GM18868 (cell line): Measurements from ENCODE around the gene GANAB.
A peak's percentile ranks its signal among the peaks of the same experiment; 100 is the strongest.
"Not testable (repeated sequence)": the region's sequence is repeated elsewhere in the genome, so short reads cannot be mapped to it uniquely, and the experiment has no call there.

ENCODE experiments used
- ATAC-seq: cut with Tn5 transposase; IDR thresholded peaks from one replicate; pipeline ENCODE4 v1.9.1; 2021; ENCODE audit warnings: mild to moderate bottlenecking, moderate library complexity; ENCODE audit not compliant: unreplicated experiment

Gene GANAB

DNA sequence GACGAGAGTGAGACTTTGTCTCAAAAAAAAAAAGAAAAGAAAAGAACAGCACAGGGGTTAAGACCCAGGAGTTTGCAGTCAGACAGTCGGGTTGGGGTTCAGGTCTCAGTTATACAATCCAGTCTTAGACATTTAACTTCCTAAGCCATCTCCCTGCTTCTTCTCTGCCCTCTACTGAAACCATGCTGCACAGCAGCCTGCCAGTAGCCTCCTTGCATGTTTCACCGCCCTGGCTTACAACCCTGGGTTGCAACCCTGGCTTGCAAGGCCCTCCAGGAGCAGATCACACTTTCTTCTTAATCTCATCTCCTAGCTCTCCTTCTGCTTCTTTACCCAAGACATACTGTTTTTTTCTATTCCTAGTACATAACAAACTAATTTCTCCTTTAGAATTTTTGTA lies 18.7 kb downstream of the GANAB start:
- ATAC-seq = no peak

DNA sequence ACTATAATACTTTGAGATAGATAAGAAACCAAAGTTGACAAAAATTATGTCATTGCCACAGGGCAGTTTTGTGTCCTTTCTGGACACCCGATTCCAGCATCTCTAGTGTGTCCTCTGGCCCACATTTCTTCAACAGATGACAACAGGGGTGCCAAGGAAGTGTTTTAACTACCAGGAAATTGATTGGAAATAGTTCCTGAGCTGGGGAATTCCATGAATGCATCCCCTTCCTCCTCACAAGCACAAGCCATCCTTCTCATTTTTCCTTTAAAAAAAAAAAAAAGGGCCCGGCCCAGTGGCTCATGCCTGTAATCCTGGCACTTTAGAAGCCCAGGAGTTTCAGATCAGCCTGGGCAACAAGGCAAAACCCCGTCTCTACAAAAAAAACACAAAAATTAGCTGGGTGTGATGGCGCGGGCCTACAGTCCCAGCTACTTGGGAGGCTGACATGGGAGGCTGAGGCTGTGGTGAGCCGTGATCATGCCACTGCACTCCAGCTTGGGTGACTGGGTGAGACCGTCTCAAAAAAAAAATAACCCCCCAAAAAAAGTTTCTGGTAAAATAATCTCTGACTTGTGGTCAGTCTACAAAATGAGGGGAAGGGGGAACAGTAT lies 23.8 kb downstream of the GANAB start:
- ATAC-seq = no peak

DNA sequence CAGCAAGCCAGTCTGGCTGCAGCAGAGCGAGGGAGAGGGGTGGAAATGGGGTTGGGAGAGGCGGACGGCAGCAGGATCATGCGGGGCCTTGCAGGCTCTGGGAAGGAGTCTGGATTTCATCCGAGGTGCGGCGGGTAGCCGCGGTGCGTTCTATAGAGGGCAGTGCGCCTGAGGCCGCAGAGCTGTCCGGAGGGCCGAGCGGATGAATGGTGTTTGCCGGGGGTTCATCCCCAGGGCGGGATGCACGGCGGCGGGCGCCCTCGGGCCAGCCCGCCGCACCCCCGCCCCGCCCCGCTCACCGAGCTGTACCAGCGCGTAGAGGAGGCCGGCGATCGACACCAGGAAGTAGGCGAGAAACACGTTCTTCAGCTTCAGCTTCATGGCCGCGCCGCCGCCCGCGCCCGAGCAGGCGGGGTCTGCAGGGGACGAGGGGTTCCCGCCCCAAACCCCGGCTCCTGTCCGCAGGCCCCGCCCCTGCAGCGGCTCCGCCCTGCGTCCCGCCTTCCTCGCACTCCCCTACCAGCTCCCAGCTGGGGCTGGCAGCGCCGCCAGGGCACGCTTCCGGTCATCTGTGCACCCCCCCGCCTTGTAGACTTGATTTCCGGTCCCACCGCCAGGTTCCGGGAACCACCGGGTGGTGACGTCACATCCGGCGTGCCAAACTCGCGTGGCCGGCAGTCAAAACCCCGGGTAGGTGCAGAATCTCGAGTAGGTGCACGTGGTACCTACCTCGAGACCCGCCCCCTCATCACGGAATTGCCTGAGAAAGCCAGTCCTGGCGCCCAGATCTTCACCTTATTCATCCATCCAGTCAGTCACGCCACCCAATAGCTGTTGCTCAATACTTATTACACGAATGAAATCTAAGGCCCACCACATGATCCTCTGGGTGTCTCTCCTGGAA lies 24.6 kb downstream of the GANAB start, which contains the start of gene B3GAT3:
Gene B3GAT3 (minus strand): TSS at position 420 of the 904 bp plus-strand sequence. CDS start 39 bp downstream, at position 381.
- peak; percentile 96 for ATAC-seq

DNA sequence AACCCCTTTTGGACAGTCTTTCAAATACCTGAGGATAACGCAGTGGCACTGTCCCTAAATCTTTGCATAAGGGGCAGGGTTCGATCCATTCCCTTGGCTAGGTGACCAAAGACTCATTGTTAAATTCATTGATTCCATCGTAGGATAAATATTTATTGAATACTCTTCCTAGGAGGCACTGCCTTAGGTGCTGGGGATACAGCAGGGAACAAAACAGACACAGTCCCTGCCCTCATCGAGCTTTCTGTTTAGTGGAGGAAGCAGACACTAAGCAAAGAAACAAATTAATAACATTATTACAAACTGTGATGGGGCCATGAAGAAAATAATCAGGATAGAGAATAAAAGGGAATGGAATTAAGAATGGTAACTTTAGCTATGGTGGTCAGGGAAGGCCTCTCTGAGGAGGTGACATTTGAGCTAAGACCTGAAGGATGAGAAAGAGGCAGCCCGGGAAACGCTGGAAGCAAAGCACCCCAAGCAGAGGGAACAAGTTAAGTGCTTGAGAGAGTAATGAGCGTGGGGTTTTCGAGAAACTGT lies 25.3 kb downstream of the GANAB start:
- ATAC-seq = no peak

DNA sequence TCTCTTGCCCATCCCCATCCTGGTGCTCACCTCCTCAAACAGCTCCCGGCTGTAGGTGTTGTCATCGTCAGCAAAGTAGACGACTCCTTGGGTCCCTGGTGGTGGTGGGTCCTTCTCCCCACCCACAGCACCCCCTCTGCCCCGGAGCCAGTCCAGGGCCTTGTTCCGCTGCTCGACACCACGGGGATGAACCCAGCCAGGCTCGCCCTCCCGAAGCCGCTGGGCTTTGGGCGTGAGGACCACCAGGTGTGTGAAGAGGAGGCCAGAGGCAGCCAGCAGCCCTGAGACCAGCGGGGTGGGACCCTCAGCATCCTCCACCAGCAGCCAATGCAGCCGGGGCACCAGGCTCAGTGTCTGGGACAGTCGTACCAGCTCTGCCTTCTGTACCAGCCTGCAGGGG lies 29.5 kb downstream of the GANAB start:
- ATAC-seq = not testable (repeated sequence)

DNA sequence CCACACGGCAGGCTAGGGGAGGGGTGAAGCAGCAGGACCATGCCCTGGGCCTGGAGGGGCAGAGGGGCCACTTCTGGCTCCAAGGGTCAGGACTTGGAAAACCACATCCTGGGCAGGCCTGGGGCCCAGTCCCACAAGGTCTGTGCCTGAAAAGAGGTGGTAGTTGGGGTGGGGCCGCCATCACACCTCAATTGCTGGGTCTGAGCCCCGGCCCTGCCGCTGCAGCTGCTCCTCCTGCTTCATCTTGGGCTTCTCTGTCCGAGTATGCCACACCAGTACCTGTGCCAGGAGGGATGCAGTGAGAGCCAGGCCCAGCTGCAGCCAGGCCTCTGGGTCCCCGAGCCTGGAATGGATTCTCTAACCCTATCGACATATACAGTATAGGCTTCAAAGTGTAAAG lies 30.9 kb downstream of the GANAB start:
- ATAC-seq = no peak

DNA sequence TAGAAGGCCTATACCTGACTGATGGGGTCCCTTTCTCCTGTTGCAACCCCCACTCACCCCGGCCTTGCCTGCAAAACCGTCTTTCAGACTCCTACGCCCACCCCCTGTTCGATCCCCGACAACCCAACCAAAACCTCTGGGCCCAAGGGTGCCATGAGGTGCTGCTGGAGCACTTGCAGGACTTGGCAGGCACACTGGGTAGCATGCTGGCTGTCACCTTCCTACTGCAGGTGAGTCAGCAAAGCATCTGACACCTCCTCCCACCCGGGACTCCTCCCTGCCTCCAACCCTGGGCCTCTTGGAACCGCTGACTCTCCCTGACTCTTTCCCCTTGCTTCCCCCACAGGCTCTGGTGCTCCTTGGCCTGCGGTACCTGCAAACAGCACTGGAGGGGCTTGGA lies 32.1 kb downstream of the GANAB start:
- ATAC-seq = no peak

DNA sequence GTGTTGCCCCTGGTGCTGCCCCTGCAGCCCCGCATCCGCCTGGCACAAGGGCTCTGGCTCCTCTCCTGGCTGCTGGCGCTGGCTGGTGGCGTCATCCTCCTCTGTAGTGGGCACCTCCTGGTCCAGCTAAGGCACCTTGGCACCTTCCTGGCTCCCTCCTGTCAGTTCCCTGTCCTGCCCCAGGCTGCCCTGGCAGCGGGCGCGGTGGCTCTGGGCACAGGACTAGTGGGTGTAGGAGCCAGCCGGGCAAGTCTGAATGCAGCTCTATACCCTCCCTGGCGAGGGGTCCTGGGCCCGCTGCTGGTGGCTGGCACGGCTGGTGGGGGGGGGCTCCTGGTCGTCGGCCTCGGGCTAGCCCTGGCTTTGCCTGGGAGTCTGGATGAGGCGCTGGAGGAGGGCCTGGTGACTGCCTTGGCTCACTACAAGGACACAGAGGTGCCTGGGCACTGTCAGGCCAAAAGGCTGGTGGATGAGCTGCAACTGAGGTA lies 33.1 kb downstream of the GANAB start:
- no peak for ATAC-seq

DNA sequence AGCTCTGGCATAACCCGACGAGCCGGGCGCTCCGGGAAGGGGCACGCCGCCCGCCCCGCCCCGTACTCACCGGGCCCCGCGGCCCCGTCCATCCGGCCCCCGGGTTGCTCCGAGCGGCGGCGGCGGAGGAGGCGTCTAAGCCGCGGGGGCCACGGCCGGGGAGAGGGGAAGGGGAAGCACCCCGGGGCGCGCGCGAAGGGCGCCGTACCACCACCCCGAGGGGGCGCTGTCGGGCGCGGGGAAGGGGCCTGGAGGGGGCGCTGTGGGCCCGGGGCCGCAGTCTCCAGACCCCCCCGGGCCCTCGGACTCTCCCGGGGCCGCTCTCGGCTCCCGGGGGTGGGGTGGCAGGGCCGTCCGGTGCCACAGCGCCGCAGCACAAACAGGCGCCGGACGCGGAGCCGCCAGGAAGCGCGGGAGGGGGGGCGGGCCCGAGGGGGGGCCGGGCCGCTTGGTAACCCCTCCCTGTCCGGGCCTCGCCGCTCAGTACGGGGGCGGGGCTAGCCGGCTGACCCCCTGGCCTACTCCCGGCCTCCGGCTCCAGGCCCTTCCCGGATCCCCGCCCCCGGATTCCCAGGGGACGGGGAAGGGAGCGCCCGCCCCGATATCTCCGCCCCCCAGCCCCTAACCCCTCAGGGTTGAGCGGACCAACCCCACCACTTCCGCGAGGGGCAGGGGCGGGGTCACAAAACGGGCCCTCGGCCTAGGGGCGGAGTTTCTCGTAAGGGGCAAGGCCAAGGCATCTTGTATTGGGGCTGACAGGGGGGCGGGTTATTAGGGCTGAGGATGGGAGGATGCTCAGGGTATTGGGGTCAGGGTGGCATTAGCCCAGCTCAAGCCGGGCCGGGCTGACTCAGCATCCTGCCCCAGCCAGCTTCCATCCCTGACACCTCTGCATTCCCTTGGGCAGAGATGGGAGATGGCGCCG lies 33.8 kb downstream of the GANAB start, which contains the start of the genes EML3 and ROM1:
Gene EML3 (minus strand): TSS at position 410 of the 925 bp plus-strand sequence. CDS start 318 bp downstream, at position 92.
Gene ROM1 (plus strand): TSS at position 892 of the 925 bp plus-strand sequence. CDS start 25 bp downstream, at position 917.
- ATAC-seq = peak; percentile 76

DNA sequence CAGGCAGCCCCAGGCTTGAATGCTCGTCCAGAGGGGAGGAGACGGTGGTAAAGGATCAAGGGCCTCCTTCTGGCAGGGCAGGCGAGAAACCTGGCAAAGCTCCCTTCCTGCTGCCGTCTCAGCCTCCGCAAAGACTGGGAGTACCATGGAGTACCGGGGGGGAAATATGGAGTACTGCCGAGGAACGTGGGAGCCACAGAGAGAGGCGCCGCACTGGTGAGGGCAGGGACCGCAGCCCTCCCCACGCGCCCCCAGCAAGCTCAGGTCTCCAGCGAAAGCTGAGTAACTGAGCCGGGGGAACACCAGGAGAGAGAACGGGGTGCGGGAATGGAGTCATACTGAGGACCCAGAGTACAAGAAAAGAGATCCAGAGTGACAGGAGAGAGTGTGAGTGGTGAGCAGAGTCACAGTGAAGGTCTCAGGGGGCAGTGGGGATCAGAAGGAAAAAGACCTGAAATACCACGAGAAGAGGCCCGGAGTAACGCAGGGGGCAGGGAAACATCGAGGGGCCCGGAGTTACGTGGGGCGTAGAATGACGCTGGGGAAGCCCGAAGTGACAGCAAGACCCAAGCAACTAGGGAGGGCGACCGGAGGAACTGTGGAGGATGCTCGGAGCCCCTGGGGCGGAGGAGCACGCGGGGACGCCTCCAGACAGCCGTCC lies 34.6 kb downstream of the GANAB start:
- peak; percentile 29 for ATAC-seq

DNA sequence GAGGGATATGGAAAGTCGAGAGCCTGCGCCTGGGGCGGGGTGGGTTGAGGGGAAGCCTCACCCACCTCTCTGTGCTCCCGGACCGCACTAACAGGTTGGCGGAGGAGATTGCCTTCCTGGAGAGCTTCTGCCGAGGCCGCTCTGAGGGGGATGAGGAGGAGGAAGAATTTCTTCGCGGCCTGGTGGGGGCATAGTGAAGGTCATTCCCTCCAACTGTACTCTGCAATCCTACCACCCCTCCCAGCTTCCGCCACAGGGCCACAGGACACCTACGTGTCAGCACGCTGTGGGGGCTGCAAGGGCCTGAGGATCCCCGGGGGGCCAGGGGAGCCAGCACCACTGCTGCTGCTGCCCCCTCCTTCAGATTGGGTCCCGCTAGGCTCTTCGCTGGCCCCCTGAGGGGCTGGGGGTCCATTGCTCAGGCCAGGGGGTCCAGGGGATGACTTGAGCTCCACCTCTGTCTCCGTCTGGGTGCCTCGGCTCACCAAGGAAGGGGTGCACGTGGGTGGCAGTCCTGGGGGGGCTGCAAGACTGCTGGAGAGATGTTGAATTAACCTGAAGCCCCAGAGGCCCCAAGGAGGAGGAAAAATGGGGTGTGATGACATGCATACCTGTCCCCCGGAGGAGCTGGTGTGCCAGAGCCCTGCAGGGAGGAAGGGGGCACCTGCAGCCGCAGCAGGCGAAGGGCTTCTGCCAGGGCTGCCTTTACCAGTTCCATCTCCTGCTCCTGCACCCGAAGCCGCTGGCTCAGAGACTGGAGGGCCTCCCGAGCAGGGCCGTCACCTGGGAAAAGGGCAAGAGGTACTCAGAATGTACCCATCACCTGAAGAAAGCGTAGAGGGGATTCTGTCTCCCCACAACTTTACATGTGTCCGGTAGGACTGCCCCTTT lies 35.4 kb downstream of the GANAB start:
- no peak for ATAC-seq

DNA sequence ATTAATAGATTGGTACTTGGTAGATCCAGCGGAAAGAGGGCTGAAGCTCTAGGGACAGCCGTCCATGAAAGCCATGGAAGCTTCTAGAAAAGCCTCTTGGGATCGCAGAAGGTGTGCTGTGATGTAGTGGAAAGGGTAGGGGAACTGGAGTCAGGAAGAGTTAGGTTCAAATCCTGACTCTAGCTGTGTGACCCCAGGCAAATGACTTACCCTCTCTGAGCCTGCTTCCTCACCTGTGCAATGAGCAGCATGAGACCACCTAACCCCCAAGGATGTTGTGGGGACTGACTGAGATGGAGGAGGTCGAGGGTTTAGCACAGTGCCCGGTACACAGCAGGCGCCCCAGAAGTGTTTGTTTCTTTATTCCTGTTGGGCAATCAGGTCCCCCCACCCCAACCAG lies 36.0 kb downstream of the GANAB start:
- no peak for ATAC-seq

DNA sequence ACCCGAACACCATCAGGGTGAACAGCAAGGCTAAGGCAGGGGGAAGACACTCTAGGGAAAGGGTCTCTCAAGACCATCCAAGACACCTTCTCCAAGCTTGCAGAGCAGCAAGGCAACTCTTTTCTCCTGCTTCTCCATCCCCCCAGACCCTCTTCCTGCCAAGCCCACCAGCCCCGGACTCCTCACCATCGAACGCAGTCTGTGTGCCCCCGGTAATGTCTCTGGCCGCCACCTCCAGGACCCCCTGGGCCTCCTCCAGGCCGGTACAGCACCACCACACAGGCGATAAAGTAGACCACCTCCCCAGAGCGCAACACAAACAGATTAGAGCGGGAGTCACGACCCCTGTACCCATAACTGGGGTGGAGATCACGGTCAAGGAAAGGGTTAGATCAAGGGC lies 37.6 kb downstream of the GANAB start:
- ATAC-seq = no peak

DNA sequence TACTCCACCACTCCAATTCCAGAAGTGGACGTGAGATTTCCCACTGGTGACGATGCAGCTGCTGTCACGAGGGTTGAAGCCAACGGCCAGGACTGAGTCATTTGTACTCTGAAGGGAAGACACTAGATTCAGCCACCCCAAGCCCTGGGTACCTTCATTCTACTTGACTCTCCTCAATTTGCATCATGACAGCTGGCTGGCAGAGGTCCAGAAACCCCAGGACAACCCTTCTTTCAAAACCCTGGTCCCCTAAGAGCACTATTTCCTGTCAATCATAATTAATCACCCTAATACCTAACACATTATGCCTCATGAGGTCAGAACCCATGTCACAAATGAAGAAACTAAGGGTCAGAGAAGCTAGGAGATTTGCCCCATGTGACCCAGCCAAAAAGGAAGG lies 38.7 kb downstream of the GANAB start:
- ATAC-seq = no peak

DNA sequence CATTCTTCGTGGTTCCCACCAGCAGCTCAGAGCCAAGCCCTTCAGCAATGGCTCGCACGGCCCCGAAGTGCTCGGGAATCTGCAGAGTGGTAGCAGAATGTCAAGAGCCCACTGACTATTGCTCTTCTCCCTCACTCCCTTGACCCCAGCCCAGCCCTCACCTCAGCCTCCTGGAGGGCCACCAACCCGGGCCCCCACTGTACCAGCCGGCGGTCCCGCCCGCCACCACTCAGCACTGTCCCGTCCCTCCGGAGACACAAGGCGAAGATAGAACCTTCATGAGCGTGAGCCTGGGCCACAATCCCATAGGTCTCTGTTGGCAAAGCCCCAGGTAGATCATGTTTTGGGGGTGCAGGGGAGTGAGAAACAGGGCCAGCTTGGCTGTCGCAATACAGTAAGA lies 40.5 kb downstream of the GANAB start:
- ATAC-seq = no peak

DNA sequence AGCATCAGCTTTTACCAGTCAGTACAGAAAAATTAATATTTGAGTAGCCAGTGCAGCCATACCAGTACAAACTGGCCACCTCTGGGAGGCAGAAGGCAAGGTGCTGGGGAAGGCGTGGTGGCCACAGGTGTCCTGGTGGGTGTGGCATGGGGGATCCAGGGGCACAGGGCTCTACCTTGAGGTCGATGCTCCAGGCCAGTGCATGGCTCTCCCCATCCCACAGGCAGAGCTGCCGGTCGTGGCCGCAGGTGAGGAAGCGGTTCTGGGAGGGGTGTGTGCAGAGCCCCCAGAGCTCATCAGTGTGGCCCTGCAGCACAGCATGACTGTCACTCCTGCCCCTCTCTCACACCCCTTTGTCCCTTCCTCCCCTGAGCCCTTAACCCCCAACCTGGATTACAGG lies 40.9 kb downstream of the GANAB start:
- no peak for ATAC-seq

DNA sequence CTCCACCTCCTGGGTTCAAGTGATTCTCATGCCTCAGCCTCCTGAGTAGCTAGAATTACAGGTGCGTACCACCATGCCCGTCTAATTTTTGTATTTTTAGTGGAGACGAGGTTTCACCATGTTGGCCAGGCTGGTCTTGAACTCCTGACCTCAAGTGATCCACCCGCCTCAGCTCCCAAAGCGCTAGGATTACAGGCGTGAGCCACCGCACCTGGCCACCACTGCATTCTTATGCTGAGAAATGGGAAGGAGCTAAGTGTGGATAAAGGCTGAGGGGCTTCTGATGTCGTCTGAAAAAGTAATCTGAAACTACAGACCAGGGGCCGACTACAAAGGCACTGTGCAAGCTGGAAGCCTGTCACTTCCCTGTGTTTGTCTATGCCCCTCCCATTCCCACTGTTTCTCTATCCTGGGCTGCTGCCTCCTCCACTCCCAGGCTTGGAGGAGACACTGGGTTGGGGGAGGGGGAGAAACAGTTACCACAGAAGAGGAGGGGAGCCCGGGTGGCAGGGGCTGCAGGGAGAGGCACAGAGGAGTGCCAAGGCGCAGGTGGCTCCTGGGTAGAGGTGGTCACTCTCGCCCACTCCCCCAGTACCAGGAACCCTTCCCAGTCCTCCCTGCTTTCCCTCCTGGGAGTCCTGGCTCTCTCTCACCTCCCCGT lies 41.8 kb downstream of the GANAB start:
- no peak for ATAC-seq

DNA sequence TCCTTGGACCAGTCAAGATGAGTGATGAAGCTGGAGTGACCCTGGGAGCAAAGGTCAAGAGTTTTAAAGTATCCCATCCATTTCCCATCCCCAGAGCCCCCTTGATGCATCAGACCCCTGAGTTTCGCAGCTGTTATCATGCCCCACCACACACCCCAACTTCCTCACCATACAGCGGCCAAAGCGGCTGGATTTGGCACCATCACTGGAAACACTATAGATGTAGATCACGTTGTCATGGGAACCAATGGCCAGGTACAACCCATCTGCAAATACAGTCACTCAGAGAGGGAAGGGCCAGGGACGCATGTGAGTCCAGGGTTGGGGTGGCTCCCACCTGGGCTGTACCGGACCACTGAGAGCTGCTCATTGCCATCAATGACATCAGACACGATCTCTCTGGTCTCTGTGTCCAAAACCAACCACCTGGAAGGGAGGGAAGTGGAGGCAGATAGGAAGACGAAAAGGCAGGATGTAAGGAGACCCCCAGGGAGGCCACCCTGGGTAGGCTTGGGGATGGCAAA lies 42.6 kb downstream of the GANAB start:
- ATAC-seq = no peak
